Heart left ventricle (tissue), 16 donors: Measurements from ENCODE around the gene PRKCSH. TPM values are rescaled to one million over a fixed set of nuclear protein-coding genes. Genes with fewer than 3 reads are reported as not detected.

Experiments
- ATAC-seq, 4 donors: fragments of 200-7000 bp; cut with Tn5 transposase; one replicate each; pipeline ENCODE4 v1.9.1; 2020 to 2022; ENCODE audit warnings: moderate library complexity in 4 of 4, mild to moderate bottlenecking in 3 of 4, moderate number of reproducible peaks in 1 of 4
- DNase-seq, 5 donors: peaks; one replicate each; pipeline ENCODE4 v3.0.0-alpha.2; 2020
- H3K27ac ChIP-seq, 12 donors: fragments of 200-600 bp; sonication (generic) in 4 of 12; one replicate each; pipeline versions ENCODE4 v1.5.0 to v1.8.0; 2016 to 2022; ENCODE audit warnings: mild to moderate bottlenecking in 2 of 12
- H3K27me3 ChIP-seq, 9 donors: fragments of 200-600 bp; sonication (generic) in 2 of 9; one replicate each; pipeline versions ENCODE4 v1.5.1 to v1.8.0; 2016 to 2022; ENCODE audit warnings: mild to moderate bottlenecking in 3 of 9
- H3K36me3 ChIP-seq, 9 donors: fragments of 200-600 bp; sonication (generic) in 2 of 9; one replicate each; pipeline versions ENCODE4 v1.5.0 to v1.8.0; 2018 to 2022; ENCODE audit warnings: mild to moderate bottlenecking in 2 of 9
- H3K4me1 ChIP-seq, 12 donors: fragments of 200-600 bp; sonication (generic) in 4 of 12; one replicate each; pipeline versions ENCODE4 v1.5.0 to v1.8.0; 2016 to 2022; ENCODE audit warnings: mild to moderate bottlenecking in 3 of 12
- H3K4me3 ChIP-seq, 12 donors: fragments of 200-600 bp; sonication (generic) in 4 of 12; one replicate each; pipeline versions ENCODE4 v1.5.0 to v1.8.0; 2017 to 2022; ENCODE audit warnings: mild to moderate bottlenecking in 9 of 12, moderate library complexity in 4 of 12
- H3K9me3 ChIP-seq, 12 donors: fragments of 200-600 bp; sonication (generic) in 4 of 12; one replicate each; pipeline versions ENCODE4 v1.5.0 to v1.8.0; 2016 to 2022; ENCODE audit warnings: mild to moderate bottlenecking in 1 of 12
- POLR2A ChIP-seq, 2 donors: fragments of 450-650 bp; IDR thresholded peaks; one replicate each; pipeline ENCODE4 v1.6.1; 2017; ENCODE audit warnings: antibody characterized with exemption in 2 of 2, mild to moderate bottlenecking in 2 of 2, moderate library complexity in 2 of 2
- WGBS, 4 donors: extraction: QIAGEN DNeasy Blood & Tissue Kit in 2 of 4; methylation state at CpG; one replicate each; pipeline versions ENCODE4 v1.1.5 to v1.1.7; 2013 to 2018; 5-methylcytosine and 5-hydroxymethylcytosine counted together
- intact Hi-C, 10 donors: fragments of 100-400 bp; cut with DNase I; formaldehyde crosslinking; loops; one replicate each; pipeline versions ENCODE4 v1.11.1 to v1.14.2; 2022
- polyA plus RNA-seq, 2 donors: library from polyadenylated mRNA; stranded (reverse); fragments of 200-250 nt; gene quantifications; one replicate each; pipeline ENCODE4 v1.2.3, GENCODE V29; 2013
- total RNA-seq, 9 donors: library from RNA; depleted of rRNA in 2 of 9; stranded (reverse); fragments of >200 nt in 2 of 9; fragmentation: NEBNext Ultra II Directional in 3 of 9; extraction: Animal tissue kit (Norgen Biotek cat#: 25700) in 3 of 9; gene quantifications; one replicate each; pipeline versions ENCODE4 v1.1.0 to v1.2.4, GENCODE V29; 2016 to 2023
- TF ChIP-seq, protein P1 (sequence below), 12 donors: fragments of 200-600 bp; sonication (generic) in 4 of 12; IDR thresholded peaks; one replicate each; pipeline versions ENCODE4 v1.5.0 to v1.8.0; 2018 to 2022; ENCODE audit warnings: antibody characterized with exemption in 12 of 12, mild to moderate bottlenecking in 5 of 12
- donor health status: ischemic (EF 13 %, LVEDD 7.1; RV severe dilation, severe dysfunction).
- donor health status: healthy with polysubstance abuse.
- donor health status: DM: no; HTN: yes; CAD: no.
- donor health status: DM: no; HTN: no; CAD: no.
- donor health status: ischemic (EF 25% LVEDD 6.9; RV normal size, moderate dysfunction).
- donor health status: ischemic (EF 25% LVEDD 5.7; RV mildly dilated, moderate dysfunction).
- donor health status: healthy.
- donor health status: DM: yes; HTN: yes; CAD: no.
- donor health status: ischemic (EF 35%, LVEDD 5.7; RV mildly dilated, moderate dysfunction).
- donor health status: nonischemic (EF 11% LVEDD 7.7; RV severe dilation, severe dysfunction).
- donor health status: DM: yes; HTN: yes; CAD: no.
- donor health status: PGD.
- donor health status: ischemic (EF 29% LVEDD 5.4; RV normal size, mild dysfunction).
- donor health status: nonischemic (EF 23%, LVEDD 6.1; RV moderate dilation, normal function).

PRKCSH gene
- total and polyA plus RNA-seq, 11 donors, result 69.3 to 210 (median 107) TPM

DNA sequence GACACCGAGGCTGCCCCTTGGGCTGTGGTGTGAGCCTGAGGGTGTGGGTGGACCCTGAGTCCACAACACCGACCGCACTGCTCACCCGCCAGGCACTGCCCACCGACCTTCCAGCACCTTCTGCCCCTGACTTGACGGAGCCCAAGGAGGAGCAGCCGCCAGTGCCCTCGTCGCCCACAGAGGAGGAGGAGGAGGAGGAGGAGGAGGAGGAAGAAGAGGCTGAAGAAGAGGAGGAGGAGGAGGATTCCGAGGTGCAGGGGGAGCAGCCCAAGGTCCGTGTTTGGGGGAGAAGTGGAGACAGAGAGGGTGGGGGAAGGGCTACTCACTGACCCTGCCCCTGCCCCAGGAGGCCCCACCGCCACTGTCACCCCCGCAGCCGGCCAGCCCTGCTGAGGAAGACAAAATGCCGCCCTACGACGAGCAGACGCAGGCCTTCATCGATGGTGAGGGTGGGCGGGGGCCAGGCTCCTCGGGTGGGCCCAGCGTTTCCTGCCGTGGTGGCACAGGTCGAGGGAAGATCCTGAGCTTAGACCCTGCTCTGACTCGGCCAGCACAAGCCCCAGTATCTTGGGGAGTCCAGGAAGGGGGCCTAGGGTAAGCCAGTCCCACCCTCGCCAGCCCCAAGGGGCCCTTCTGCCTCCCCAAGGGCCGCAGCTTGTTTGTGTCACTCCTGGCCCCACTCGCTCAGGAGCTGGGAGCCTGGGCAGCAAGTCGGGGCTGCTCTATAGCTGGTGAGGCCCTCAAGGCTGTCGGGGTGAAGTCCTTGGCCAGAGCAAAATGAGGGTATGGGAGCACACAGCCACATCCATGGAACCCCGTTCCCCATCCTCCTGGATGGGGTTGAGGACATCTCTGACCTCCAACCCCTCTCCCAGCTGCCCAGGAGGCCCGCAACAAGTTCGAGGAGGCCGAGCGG is 12.2 kb downstream of the PRKCSH start:
- intact Hi-C loops, result loop anchor here in 6 of 10 donors (2.0 to 10.0 kb wide), 5 partner anchors 63 to 155 kb away; partner anchors contain the start of genes TSPAN16 (in 3 of the 6) and EPOR (in 2 of the 6)
- peaks cover 0 to 8% (median 0%) of the 10 kb centered on the region in 12 donors for H3K4me1 ChIP-seq
- DNase-seq (no peak), ATAC-seq (no peak)
- H3K27me3 ChIP-seq, result peaks cover 0 to 5% (median 0%) of the 10 kb centered on the region in 9 donors
- H3K4me3 ChIP-seq, result no peak overlapping the region
- H3K27ac ChIP-seq, result no peak overlapping the region
- peaks cover 0 to 84% (median 71%) of the 10 kb centered on the region in 9 donors for H3K36me3 ChIP-seq
- H3K9me3 ChIP-seq, result no peaks in the 10 kb centered on the region
- TF ChIP-seq, protein P1, sequence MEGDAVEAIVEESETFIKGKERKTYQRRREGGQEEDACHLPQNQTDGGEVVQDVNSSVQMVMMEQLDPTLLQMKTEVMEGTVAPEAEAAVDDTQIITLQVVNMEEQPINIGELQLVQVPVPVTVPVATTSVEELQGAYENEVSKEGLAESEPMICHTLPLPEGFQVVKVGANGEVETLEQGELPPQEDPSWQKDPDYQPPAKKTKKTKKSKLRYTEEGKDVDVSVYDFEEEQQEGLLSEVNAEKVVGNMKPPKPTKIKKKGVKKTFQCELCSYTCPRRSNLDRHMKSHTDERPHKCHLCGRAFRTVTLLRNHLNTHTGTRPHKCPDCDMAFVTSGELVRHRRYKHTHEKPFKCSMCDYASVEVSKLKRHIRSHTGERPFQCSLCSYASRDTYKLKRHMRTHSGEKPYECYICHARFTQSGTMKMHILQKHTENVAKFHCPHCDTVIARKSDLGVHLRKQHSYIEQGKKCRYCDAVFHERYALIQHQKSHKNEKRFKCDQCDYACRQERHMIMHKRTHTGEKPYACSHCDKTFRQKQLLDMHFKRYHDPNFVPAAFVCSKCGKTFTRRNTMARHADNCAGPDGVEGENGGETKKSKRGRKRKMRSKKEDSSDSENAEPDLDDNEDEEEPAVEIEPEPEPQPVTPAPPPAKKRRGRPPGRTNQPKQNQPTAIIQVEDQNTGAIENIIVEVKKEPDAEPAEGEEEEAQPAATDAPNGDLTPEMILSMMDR (IDR thresholded peaks at IDR 0.05), result no peak
- TF ChIP-seq POLR2A (IDR thresholded peaks at IDR 0.05), result no peak
- WGBS, 4 donors, result 91 to 93% (median 93%) methylated on average over 27 to 35 of the region's 35 CpGs

DNA sequence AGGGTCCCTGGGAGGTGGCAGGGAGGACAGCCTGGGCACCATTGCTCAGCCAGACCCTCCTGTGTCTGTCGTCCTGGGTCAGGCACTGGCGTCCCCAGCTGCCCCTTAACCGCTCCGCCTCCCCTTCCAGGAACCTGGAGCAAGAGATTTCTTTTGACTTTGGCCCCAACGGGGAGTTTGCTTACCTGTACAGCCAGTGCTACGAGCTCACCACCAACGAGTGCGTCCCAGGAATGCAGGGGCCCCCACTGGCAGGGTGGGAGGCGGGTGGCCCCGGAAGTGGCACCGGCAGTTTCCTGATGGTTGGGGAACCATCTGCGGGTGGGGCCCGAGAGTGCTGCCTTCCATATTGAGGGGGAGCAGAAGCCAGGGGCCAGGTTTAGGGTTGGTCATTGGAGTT is 13.0 kb downstream of the PRKCSH start:
- DNase-seq (no peak), ATAC-seq (no peak)
- Histone ChIP-seq H3K27me3 (peaks cover 0 to 9% (median 0%) of the 10 kb centered on the region in 9 donors), H3K9me3 (no peaks in the 10 kb centered on the region), H3K36me3 (peaks cover 0 to 76% (median 63%) of the 10 kb centered on the region in 9 donors), H3K4me1 (peaks cover 0 to 8% (median 0%) of the 10 kb centered on the region in 12 donors), H3K4me3 (no peak overlapping the region), H3K27ac (no peak overlapping the region)
- intact Hi-C loops, result loop anchor here in 6 of 10 donors (5.0 to 10.0 kb wide), 4 partner anchors 64 to 156 kb away; partner anchors contain the start of genes TSPAN16 (in 3 of the 6) and EPOR (in 2 of the 6)
- TF ChIP-seq POLR2A (IDR thresholded peaks at IDR 0.05), result no peak
- TF ChIP-seq, protein P1 (IDR thresholded peaks at IDR 0.05), result no peak
- WGBS, 4 donors, result 88 to 93% (median 91%) methylated on average over 7 to 13 of the region's 13 CpGs

DNA sequence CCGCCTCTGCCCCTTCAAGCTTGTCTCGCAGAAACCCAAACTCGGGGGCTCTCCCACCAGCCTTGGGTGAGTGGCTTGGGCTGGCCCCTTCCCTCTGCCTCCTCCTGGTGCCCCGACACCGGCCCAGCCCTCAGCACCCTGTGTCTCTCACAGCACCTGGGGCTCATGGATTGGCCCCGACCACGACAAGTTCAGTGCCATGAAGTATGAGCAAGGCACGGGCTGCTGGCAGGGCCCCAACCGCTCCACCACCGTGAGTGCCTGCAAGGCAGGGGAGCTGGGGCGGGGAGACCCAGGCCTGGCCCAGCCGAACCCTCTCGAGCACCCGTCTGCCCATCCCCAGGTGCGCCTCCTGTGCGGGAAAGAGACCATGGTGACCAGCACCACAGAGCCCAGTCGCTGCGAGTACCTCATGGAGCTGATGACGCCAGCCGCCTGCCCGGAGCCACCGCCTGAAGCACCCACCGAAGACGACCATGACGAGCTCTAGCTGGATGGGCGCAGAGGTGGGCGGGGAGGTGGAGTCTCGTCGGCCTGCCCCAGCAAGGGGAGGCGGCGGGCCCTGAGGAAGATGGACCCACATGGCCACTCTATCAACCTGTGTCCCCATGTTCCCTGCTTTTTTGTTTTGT is 13.6 kb downstream of the PRKCSH start:
- Histone ChIP-seq H3K36me3 (peaks cover 0 to 70% (median 57%) of the 10 kb centered on the region in 9 donors), H3K4me1 (peaks cover 0 to 7% (median 0%) of the 10 kb centered on the region in 12 donors), H3K27me3 (peaks cover 0 to 9% (median 0%) of the 10 kb centered on the region in 9 donors), H3K4me3 (no peak overlapping the region), H3K9me3 (no peaks in the 10 kb centered on the region), H3K27ac (no peak overlapping the region)
- no peak for DNase-seq
- 93 to 96% (median 96%) methylated on average over 25 to 31 of the region's 31 CpGs for WGBS, 4 donors
- ATAC-seq, result no peak
- TF ChIP-seq, protein P1 (IDR thresholded peaks at IDR 0.05), result no peak
- TF ChIP-seq POLR2A (IDR thresholded peaks at IDR 0.05), result no peak
- intact Hi-C loops, result loop anchor here in 6 of 10 donors (5.0 to 10.0 kb wide), 4 partner anchors 64 to 157 kb away; partner anchors contain the start of genes TSPAN16 (in 3 of the 6) and EPOR (in 2 of the 6)
